ENCODE results near the gene BRDT.

DNA sequence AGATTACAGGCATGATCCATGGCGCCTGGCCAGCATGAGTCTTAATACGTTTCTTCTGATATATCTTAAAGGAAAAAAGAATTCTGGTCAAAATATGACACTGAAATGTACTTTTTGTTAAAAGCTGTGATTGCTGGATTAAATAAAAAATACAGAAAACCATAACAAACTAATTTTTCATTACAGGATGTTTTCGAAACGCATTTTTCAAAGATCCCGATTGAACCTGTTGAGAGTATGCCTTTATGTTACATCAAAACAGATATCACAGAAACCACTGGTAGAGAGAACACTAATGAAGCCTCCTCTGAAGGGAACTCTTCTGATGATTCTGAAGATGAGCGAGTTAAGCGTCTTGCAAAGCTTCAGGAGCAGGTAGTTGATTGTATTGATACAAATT lies 30.2 kb downstream of the BRDT start:
- TF ChIP-seq ZNF121 (CRISPR knock-in tag; IDR thresholded peaks at IDR 0.05) (no peak), SOX13 (IDR thresholded peaks at IDR 0.05) (no peak), SOX13 (CRISPR knock-in tag; conservative IDR thresholded peaks at IDR 0.05 in 1 of 2, IDR thresholded peaks at IDR 0.05 in 1 of 2) (no peak), MAFK (conservative IDR thresholded peaks at IDR 0.05 in 1 of 2, IDR thresholded peaks at IDR 0.05 in 1 of 2; ENCODE audit: low read length in 2 of 2) (no peak), RXRA (CRISPR knock-in tag; IDR thresholded peaks at IDR 0.05) (no peak), CBX5 (CRISPR knock-in tag; IDR thresholded peaks at IDR 0.05; ENCODE audit: borderline replicate concordance) (no peak), ZNF484 (CRISPR knock-in tag; IDR thresholded peaks at IDR 0.05; ENCODE audit: borderline replicate concordance, low read depth) (no peak), SMC3 (IDR thresholded peaks at IDR 0.05; ENCODE audit: low read length) (no peak)
- TF ChIP-seq, protein P1, sequence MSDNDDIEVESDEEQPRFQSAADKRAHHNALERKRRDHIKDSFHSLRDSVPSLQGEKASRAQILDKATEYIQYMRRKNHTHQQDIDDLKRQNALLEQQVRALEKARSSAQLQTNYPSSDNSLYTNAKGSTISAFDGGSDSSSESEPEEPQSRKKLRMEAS (IDR thresholded peaks at IDR 0.05) = no peak
- TF ChIP-seq, protein P2, sequence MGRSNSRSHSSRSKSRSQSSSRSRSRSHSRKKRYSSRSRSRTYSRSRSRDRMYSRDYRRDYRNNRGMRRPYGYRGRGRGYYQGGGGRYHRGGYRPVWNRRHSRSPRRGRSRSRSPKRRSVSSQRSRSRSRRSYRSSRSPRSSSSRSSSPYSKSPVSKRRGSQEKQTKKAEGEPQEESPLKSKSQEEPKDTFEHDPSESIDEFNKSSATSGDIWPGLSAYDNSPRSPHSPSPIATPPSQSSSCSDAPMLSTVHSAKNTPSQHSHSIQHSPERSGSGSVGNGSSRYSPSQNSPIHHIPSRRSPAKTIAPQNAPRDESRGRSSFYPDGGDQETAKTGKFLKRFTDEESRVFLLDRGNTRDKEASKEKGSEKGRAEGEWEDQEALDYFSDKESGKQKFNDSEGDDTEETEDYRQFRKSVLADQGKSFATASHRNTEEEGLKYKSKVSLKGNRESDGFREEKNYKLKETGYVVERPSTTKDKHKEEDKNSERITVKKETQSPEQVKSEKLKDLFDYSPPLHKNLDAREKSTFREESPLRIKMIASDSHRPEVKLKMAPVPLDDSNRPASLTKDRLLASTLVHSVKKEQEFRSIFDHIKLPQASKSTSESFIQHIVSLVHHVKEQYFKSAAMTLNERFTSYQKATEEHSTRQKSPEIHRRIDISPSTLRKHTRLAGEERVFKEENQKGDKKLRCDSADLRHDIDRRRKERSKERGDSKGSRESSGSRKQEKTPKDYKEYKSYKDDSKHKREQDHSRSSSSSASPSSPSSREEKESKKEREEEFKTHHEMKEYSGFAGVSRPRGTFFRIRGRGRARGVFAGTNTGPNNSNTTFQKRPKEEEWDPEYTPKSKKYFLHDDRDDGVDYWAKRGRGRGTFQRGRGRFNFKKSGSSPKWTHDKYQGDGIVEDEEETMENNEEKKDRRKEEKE (IDR thresholded peaks at IDR 0.05) = no peak

Measured in HepG2 (cell line).